Measurements from ENCODE around the gene C7orf33. TPM values are rescaled to one million over a fixed set of nuclear protein-coding genes. Genes with fewer than 3 reads are reported as not detected.

The C7orf33 gene
- total and polyA plus RNA-seq, 5 donors from 2014 or later, result not detected

DNA sequence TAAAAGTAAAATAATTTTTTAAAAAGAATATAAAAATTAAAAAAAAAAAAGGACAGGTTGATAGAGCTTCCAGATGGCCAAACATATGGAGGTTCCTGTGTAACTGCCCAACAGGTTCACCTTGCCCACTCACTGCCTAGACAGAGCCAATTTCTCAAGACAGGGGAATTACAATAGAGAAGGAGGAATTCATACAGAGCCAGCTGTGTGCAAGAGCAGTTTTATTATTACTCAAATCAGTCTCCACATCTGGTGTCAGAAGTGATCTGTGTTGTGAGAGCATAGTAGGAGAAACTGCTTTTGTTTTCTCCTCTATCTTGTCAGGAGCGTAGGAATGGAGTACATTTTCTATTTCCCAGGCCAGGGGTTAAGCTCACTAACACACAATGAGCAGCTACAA is 31.0 kb downstream of the C7orf33 start:
- peaks cover 7% of the 10 kb centered on the region for H3K27me3 Mint-ChIP-seq
- H3K4me3 Mint-ChIP-seq, result no peak overlapping the region
- ATAC-seq (ENCODE audit: low read depth in 2 of 2), result no peak
- no peaks in the 10 kb centered on the region for H3K36me3 Mint-ChIP-seq
- Histone ChIP-seq H3K9me3 (ENCODE audit: control insufficient read depth in 2 of 2, low read length in 2 of 2) (peaks cover 0 to 6% of the 10 kb centered on the region in 2 experiments), H3K4me1 (ENCODE audit: control insufficient read depth, insufficient read depth, low read length, poor library complexity, severe bottlenecking) (no peaks in the 10 kb centered on the region), H3K4me3 (ENCODE audit: low read depth, low read length) (no peak overlapping the region), H3K36me3 (ENCODE audit: control insufficient read depth, insufficient read depth, low read length) (no peaks in the 10 kb centered on the region), H3K27me3 (ENCODE audit: control insufficient read depth, insufficient read depth, low read length) (no peaks in the 10 kb centered on the region), H3K27ac (ENCODE audit: insufficient read depth, low read length, poor library complexity, severe bottlenecking) (no peak overlapping the region)
- DNase-seq, result no peak
- H3K4me1 Mint-ChIP-seq, result peaks cover 16 to 37% (median 19%) of the 10 kb centered on the region in 4 donors
- H3K9me3 Mint-ChIP-seq, result peaks cover 0 to 8% (median 1%) of the 10 kb centered on the region in 7 donors
- H3K27ac Mint-ChIP-seq, result peak overlapping the region in 1 of 3 donors; percentile 6

DNA sequence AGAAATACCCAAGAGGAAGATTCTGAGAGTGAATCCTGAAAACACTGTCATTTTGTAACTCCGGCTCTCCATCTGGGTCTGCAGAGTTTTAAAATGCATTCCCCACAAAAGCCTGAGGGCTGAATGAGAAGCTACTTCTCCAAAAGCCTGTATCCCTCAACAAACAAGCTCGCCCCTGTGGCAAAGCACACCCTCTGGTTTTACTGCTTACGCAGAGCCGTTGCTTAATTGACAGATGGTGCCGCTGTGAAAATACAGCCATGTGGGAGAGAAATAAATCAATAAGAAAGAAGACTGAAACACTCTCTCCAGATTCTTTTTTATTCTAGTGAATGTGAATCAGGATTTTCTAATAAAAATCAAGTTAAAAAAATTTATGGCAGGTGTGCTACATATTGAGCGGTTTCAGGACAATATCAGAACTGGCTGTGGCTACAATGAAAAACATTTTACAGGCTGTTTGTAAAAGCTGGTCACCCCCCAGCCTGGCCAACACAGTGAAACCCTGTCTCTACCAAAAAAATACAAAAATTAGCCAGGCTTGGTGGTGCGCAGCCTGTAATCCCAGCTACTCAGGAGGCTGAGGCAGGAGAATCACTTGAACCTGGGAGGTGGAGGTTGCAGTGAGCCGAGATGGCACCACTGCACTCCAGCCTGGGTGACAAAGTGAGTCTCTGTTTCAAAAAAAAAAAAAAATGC is 32.5 kb downstream of the C7orf33 start:
- Mint-ChIP-seq H3K4me3 (no peak overlapping the region), H3K4me1 (peaks cover 23 to 52% (median 30%) of the 10 kb centered on the region in 4 donors), H3K36me3 (no peaks in the 10 kb centered on the region), H3K27me3 (peaks cover 7% of the 10 kb centered on the region), H3K9me3 (peaks cover 0 to 5% (median 0%) of the 10 kb centered on the region in 7 donors), H3K27ac (no peak overlapping the region)
- Histone ChIP-seq H3K27ac (ENCODE audit: insufficient read depth, low read length, poor library complexity, severe bottlenecking) (no peak overlapping the region), H3K4me1 (ENCODE audit: control insufficient read depth, insufficient read depth, low read length, poor library complexity, severe bottlenecking) (peaks cover 3% of the 10 kb centered on the region), H3K27me3 (ENCODE audit: control insufficient read depth, insufficient read depth, low read length) (no peaks in the 10 kb centered on the region), H3K36me3 (ENCODE audit: control insufficient read depth, insufficient read depth, low read length) (no peaks in the 10 kb centered on the region), H3K9me3 (ENCODE audit: control insufficient read depth in 2 of 2, low read length in 2 of 2) (peaks cover 0 to 4% of the 10 kb centered on the region in 2 experiments), H3K4me3 (ENCODE audit: low read depth, low read length) (no peak overlapping the region)
- ATAC-seq (ENCODE audit: low read depth in 2 of 2), result no peak
- DNase-seq, result no peak

- Mint-ChIP-seq H3K27me3 (peaks cover 10% of the 10 kb centered on the region), H3K4me1 (peaks cover 23 to 59% (median 34%) of the 10 kb centered on the region in 4 donors), H3K9me3 (no peaks in the 10 kb centered on the region), H3K4me3 (no peak overlapping the region), H3K27ac (no peak overlapping the region), H3K36me3 (no peaks in the 10 kb centered on the region)
- Histone ChIP-seq H3K4me1 (ENCODE audit: control insufficient read depth, insufficient read depth, low read length, poor library complexity, severe bottlenecking) (peaks cover 10% of the 10 kb centered on the region), H3K9me3 (ENCODE audit: control insufficient read depth in 2 of 2, low read length in 2 of 2) (no peaks in the 10 kb centered on the region), H3K36me3 (ENCODE audit: control insufficient read depth, insufficient read depth, low read length) (no peaks in the 10 kb centered on the region), H3K27me3 (ENCODE audit: control insufficient read depth, insufficient read depth, low read length) (no peaks in the 10 kb centered on the region), H3K27ac (ENCODE audit: insufficient read depth, low read length, poor library complexity, severe bottlenecking) (no peak overlapping the region), H3K4me3 (ENCODE audit: low read depth, low read length) (no peak overlapping the region)
- ATAC-seq (ENCODE audit: low read depth in 2 of 2), result no peak
- DNase-seq, result no peak
Observed at GRCh38 chr7:148623586-148624282, 33.2 kb downstream of the C7orf33 start.

DNA sequence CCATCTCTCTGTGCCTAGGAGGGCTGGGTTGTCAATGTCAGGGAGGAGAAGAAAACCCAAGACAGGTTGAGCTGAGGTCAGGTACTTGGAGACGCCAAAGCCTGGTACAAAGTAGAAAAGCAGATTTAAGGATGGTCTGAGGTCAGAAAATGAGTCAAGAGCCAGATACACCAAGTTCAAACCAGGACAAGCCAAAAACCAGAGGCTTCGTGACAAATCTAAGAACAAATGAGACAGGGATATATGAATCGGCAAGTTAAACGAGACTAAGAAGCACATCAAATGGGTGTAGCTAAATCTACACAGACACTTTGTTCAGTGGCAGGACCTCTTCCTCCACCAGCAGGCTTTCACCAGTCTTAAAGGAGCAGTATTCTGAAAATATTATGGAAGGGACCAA is 34.2 kb downstream of the C7orf33 start:
- Mint-ChIP-seq H3K9me3 (no peaks in the 10 kb centered on the region), H3K27ac (peak overlapping the region in 1 of 3 donors; percentile 5), H3K4me1 (peaks cover 23 to 69% (median 39%) of the 10 kb centered on the region in 4 donors), H3K27me3 (peaks cover 10% of the 10 kb centered on the region), H3K4me3 (peak overlapping the region in 1 of 4 donors; percentile 13), H3K36me3 (no peaks in the 10 kb centered on the region)
- ATAC-seq (ENCODE audit: low read depth in 2 of 2) (no peak), DNase-seq (peak in 1 of 3 donors; percentile 11)
- H3K4me1 ChIP-seq (ENCODE audit: control insufficient read depth, insufficient read depth, low read length, poor library complexity, severe bottlenecking), result peaks cover 20% of the 10 kb centered on the region
- H3K36me3 ChIP-seq (ENCODE audit: control insufficient read depth, insufficient read depth, low read length), result no peaks in the 10 kb centered on the region
- no peaks in the 10 kb centered on the region for H3K9me3 ChIP-seq (ENCODE audit: control insufficient read depth in 2 of 2, low read length in 2 of 2)
- no peak overlapping the region for H3K4me3 ChIP-seq (ENCODE audit: low read depth, low read length)
- no peaks in the 10 kb centered on the region for H3K27me3 ChIP-seq (ENCODE audit: control insufficient read depth, insufficient read depth, low read length)
- H3K27ac ChIP-seq (ENCODE audit: insufficient read depth, low read length, poor library complexity, severe bottlenecking), result no peak overlapping the region

DNA sequence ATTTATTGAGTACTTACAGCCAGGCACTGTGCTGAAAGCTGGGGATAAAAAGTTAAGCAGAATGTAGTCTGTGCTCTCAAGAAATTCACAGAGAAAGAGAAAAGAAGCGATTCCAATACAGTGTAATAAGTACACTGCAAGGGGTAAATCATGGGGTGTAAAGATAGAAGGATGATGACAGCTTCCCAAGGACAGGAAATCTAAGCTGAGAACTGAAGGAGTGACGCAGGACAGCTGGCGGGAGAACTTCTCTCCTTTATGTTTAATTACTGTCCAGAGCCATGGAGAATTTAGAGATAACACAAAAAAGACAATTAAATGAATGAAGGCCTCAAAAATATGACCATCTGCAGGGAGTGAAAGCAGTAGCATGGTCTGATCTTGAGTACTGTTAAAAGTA is 34.8 kb downstream of the C7orf33 start:
- Histone ChIP-seq H3K27ac (ENCODE audit: insufficient read depth, low read length, poor library complexity, severe bottlenecking) (no peak overlapping the region), H3K36me3 (ENCODE audit: control insufficient read depth, insufficient read depth, low read length) (no peaks in the 10 kb centered on the region), H3K4me1 (ENCODE audit: control insufficient read depth, insufficient read depth, low read length, poor library complexity, severe bottlenecking) (peaks cover 22% of the 10 kb centered on the region), H3K9me3 (ENCODE audit: control insufficient read depth in 2 of 2, low read length in 2 of 2) (no peaks in the 10 kb centered on the region), H3K27me3 (ENCODE audit: control insufficient read depth, insufficient read depth, low read length) (no peaks in the 10 kb centered on the region), H3K4me3 (ENCODE audit: low read depth, low read length) (no peak overlapping the region)
- Mint-ChIP-seq H3K36me3 (no peaks in the 10 kb centered on the region), H3K27me3 (peaks cover 10% of the 10 kb centered on the region), H3K9me3 (no peaks in the 10 kb centered on the region), H3K4me1 (peaks cover 25 to 73% (median 43%) of the 10 kb centered on the region in 4 donors), H3K27ac (no peak overlapping the region), H3K4me3 (peak overlapping the region in 1 of 4 donors; percentile 25)
- ATAC-seq (ENCODE audit: low read depth in 2 of 2), result no peak
- DNase-seq, result no peak

DNA sequence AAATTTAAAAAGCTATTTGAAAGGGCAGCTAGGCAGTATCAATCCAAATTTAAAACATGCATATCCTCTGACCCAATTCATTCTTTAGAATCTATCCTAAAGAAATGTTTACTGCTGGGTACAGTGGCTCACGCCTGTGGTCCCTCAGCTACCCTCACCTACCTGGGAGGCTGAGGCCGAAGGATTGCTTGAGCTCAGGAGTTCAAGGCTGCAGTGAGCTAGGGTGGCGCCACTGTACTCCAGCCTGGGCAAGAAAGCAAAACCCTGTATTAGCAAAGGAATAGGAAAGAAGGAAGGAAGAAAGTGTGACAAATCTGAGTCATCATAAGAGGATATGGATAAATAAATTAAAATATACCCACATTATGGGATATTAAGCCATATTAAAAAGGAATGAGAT is 36.3 kb downstream of the C7orf33 start:
- Mint-ChIP-seq H3K36me3 (no peaks in the 10 kb centered on the region), H3K27me3 (peaks cover 5% of the 10 kb centered on the region), H3K27ac (no peak overlapping the region), H3K9me3 (no peaks in the 10 kb centered on the region), H3K4me3 (peak overlapping the region in 3 of 4 donors; percentile 34 to 59 (median 57)), H3K4me1 (peaks cover 19 to 69% (median 37%) of the 10 kb centered on the region in 4 donors)
- Histone ChIP-seq H3K4me3 (ENCODE audit: low read depth, low read length) (no peak overlapping the region), H3K27me3 (ENCODE audit: control insufficient read depth, insufficient read depth, low read length) (no peaks in the 10 kb centered on the region), H3K36me3 (ENCODE audit: control insufficient read depth, insufficient read depth, low read length) (no peaks in the 10 kb centered on the region), H3K27ac (ENCODE audit: insufficient read depth, low read length, poor library complexity, severe bottlenecking) (no peak overlapping the region), H3K9me3 (ENCODE audit: control insufficient read depth in 2 of 2, low read length in 2 of 2) (no peaks in the 10 kb centered on the region), H3K4me1 (ENCODE audit: control insufficient read depth, insufficient read depth, low read length, poor library complexity, severe bottlenecking) (peaks cover 22% of the 10 kb centered on the region)
- DNase-seq, result no peak
- no peak for ATAC-seq (ENCODE audit: low read depth in 2 of 2)

GRCh38 chr7:148628011-148628410 is 37.4 kb downstream of the C7orf33 start:
- no peak for ATAC-seq (ENCODE audit: low read depth in 2 of 2)
- H3K27ac ChIP-seq (ENCODE audit: insufficient read depth, low read length, poor library complexity, severe bottlenecking), result no peak overlapping the region
- no peaks in the 10 kb centered on the region for H3K36me3 Mint-ChIP-seq
- peaks cover 24% of the 10 kb centered on the region for H3K4me1 ChIP-seq (ENCODE audit: control insufficient read depth, insufficient read depth, low read length, poor library complexity, severe bottlenecking)
- peaks cover 26 to 77% (median 41%) of the 10 kb centered on the region in 4 donors for H3K4me1 Mint-ChIP-seq
- H3K9me3 Mint-ChIP-seq, result no peaks in the 10 kb centered on the region
- H3K27ac Mint-ChIP-seq, result peak overlapping the region in 1 of 3 donors; percentile 13
- no peaks in the 10 kb centered on the region for H3K27me3 ChIP-seq (ENCODE audit: control insufficient read depth, insufficient read depth, low read length)
- no peaks in the 10 kb centered on the region for H3K9me3 ChIP-seq (ENCODE audit: control insufficient read depth in 2 of 2, low read length in 2 of 2)
- H3K36me3 ChIP-seq (ENCODE audit: control insufficient read depth, insufficient read depth, low read length), result no peaks in the 10 kb centered on the region
- H3K4me3 Mint-ChIP-seq, result peak overlapping the region; percentile 32 to 75 (median 52)
- peak overlapping the region; percentile 32 for H3K4me3 ChIP-seq (ENCODE audit: low read depth, low read length)
- peaks cover 9% of the 10 kb centered on the region for H3K27me3 Mint-ChIP-seq
- DNase-seq, result no peak
